T-helper 2 cell treated with Interferon-gamma antibody and Interleukin-4, amounts not matched to agents 100 ng/mL and 5 ng/mL, for 36 hours (primary cell): ENCODE measurements around the gene TFAP2A. TPM values are rescaled to one million over a fixed set of nuclear protein-coding genes. Genes with fewer than 3 reads are reported as not detected.

Source experiments
- intact Hi-C: fragments of 100-400 bp; cut with micrococcal nuclease; formaldehyde crosslinking; loops from one replicate; pipeline ENCODE4 v1.15.1; 2023
- total RNA-seq: library from RNA; stranded (reverse); gene quantifications from 2 replicates; pipeline ENCODE4 v1.2.3, GENCODE V29; 2022

The TFAP2A gene
- total RNA-seq, 1 donor from 2014 or later: 0.07 TPM

GRCh38 chr6:10426781-10427279 lies 12.0 kb upstream of the TFAP2A start:
- intact Hi-C loops: no loop called here

GRCh38 chr6:10425975-10426780 lies 11.3 kb upstream of the TFAP2A start:
- intact Hi-C loops: no loop called here

- intact Hi-C loops: no loop called here
Measured at GRCh38 chr6:10425176-10425974, 10.5 kb upstream of the TFAP2A start.

GRCh38 chr6:10424040-10424439 lies 9.2 kb upstream of the TFAP2A start:
- intact Hi-C loops: no loop called here

- intact Hi-C loops: no loop called here
Measured at GRCh38 chr6:10422737-10423034, 7.8 kb upstream of the TFAP2A start.

GRCh38 chr6:10421921-10422736 lies 7.3 kb upstream of the TFAP2A start:
- intact Hi-C loops: no loop called here

GRCh38 chr6:10421158-10421920 lies 6.5 kb upstream of the TFAP2A start:
- intact Hi-C loops: no loop called here

GRCh38 chr6:10420546-10421157 lies 5.8 kb upstream of the TFAP2A start:
- intact Hi-C loops: no loop called here

- intact Hi-C loops: loop anchor here (5.0 kb wide), 1 partner anchor 462 kb away; the partner anchor contains the start of gene GCM2
Measured at GRCh38 chr6:10419749-10420545, 5.1 kb upstream of the TFAP2A start.

GRCh38 chr6:10418862-10419748 lies 4.2 kb upstream of the TFAP2A start:
- intact Hi-C loops: loop anchor here (1.0 to 5.0 kb wide), 2 partner anchors 34 to 463 kb away; partner anchors contain the start of gene GCM2

GRCh38 chr6:10418361-10418861 lies 3.5 kb upstream of the TFAP2A start:
- intact Hi-C loops: loop anchor here (1.0 to 5.0 kb wide), 2 partner anchors 33 to 464 kb away; partner anchors contain the start of gene GCM2

GRCh38 chr6:10417681-10418104 lies 2.8 kb upstream of the TFAP2A start:
- intact Hi-C loops: loop anchor here (1.0 to 5.0 kb wide), 2 partner anchors 32 to 465 kb away; partner anchors contain the start of gene GCM2

GRCh38 chr6:10416863-10417641 lies 2.2 kb upstream of the TFAP2A start:
- intact Hi-C loops: loop anchor here (5.0 kb wide), 1 partner anchor 465 kb away; the partner anchor contains the start of gene GCM2

GRCh38 chr6:10416516-10416862 lies 1.6 kb upstream of the TFAP2A start:
- intact Hi-C loops: loop anchor here (5.0 kb wide), 1 partner anchor 466 kb away; the partner anchor contains the start of gene GCM2

- intact Hi-C loops: loop anchor here (5.0 kb wide), 1 partner anchor 466 kb away; the partner anchor contains the start of gene GCM2
Measured at GRCh38 chr6:10415617-10416480, 975 bp upstream of the TFAP2A start.
